Measurements from ENCODE around the gene CHTOP.

GRCh38 chr1:153678519-153679336, 44.9 kb downstream of the CHTOP start, which contains the start of gene NPR1:
- no peak for TF ChIP-seq POLR2A (IDR thresholded peaks at IDR 0.05)
- TF ChIP-seq CTCF (IDR thresholded peaks at IDR 0.05) = no peak
